Activated naive CD4-positive, alpha-beta T cell treated with anti-CD3 and anti-CD28 coated beads, Interleukin-2, amount 50 U/mL, for 72 hours (primary cell): ENCODE data around the gene ZBTB7B. TPM values are rescaled to one million over a fixed set of nuclear protein-coding genes. Genes with fewer than 3 reads are reported as not detected.

Experiments used
- ATAC-seq, 2 donors: fragments of 150-1000 bp; cut with Tn5 transposase; 2 replicates each; pipeline ENCODE4 v1.10.0; 2021; ENCODE audit warnings: mild to moderate bottlenecking in 2 of 2, moderate library complexity in 2 of 2
- DNase-seq, 2 donors: peaks; one replicate each; pipeline ENCODE4 v3.0.0; 2021 to 2022; ENCODE audit warnings: low spot score in 2 of 2
- H3K27ac Mint-ChIP-seq, 2 donors: one replicate each; pipeline ENCODE4 v1.8.0; 2022; ENCODE audit warnings: mild to moderate bottlenecking in 2 of 2, mixed read lengths in 2 of 2
- H3K36me3 Mint-ChIP-seq, 2 donors: one replicate each; pipeline ENCODE4 v1.8.0; 2022; ENCODE audit warnings: mixed read lengths in 2 of 2
- H3K9me3 Mint-ChIP-seq, 2 donors: one replicate each; pipeline ENCODE4 v1.8.0; 2022; ENCODE audit warnings: mixed read lengths in 2 of 2
- total RNA-seq, 2 donors: library from RNA; stranded (reverse); gene quantifications; one replicate each; pipeline ENCODE4 v1.2.3, GENCODE V29; 2022

ZBTB7B gene
- total RNA-seq, 2 donors from 2014 or later, result 97.4 to 184 TPM

- no peak for DNase-seq
- peaks cover 25 to 33% of the 10 kb centered on the region in 2 donors for H3K36me3 Mint-ChIP-seq
Observed at GRCh38 chr1:155005076-155006011, 2.7 kb downstream of the ZBTB7B start.

GRCh38 chr1:155006601-155007101 is 4.0 kb downstream of the ZBTB7B start:
- H3K27ac Mint-ChIP-seq, result peak overlapping the region; percentile 92
- no peaks in the 10 kb centered on the region for H3K9me3 Mint-ChIP-seq
- DNase-seq (peak; percentile 50 to 65), ATAC-seq (peak; percentile 19 to 45)
- peaks cover 30 to 38% of the 10 kb centered on the region in 2 donors for H3K36me3 Mint-ChIP-seq

More at GRCh38 chr1:155005076-155006011, 2.7 kb downstream of the ZBTB7B start:
- ATAC-seq, result no peak
- Mint-ChIP-seq H3K27ac (peak overlapping the region; percentile 92), H3K9me3 (no peaks in the 10 kb centered on the region)

GRCh38 chr1:155007251-155007828 is 4.7 kb downstream of the ZBTB7B start:
- ATAC-seq, result no peak
- no peak for DNase-seq
- no peaks in the 10 kb centered on the region for H3K9me3 Mint-ChIP-seq
- H3K36me3 Mint-ChIP-seq, result peaks cover 30 to 38% of the 10 kb centered on the region in 2 donors
- H3K27ac Mint-ChIP-seq, result peak overlapping the region in 1 of 2 donors; percentile 92

GRCh38 chr1:155008015-155008941 is 5.7 kb downstream of the ZBTB7B start:
- peaks cover 25 to 38% of the 10 kb centered on the region in 2 donors for H3K36me3 Mint-ChIP-seq
- peak; percentile 80 to 81 for DNase-seq
- ATAC-seq, result peak; percentile 28 to 66
- peak overlapping the region; percentile 90 to 92 for H3K27ac Mint-ChIP-seq
- H3K9me3 Mint-ChIP-seq, result no peaks in the 10 kb centered on the region

GRCh38 chr1:155009221-155009711 is 6.7 kb downstream of the ZBTB7B start:
- Mint-ChIP-seq H3K9me3 (no peaks in the 10 kb centered on the region), H3K27ac (peak overlapping the region; percentile 90 to 92), H3K36me3 (peaks cover 20 to 32% of the 10 kb centered on the region in 2 donors)
- ATAC-seq (peak in 1 of 2 donors; percentile 5), DNase-seq (peak in 1 of 2 donors; percentile 68)

GRCh38 chr1:155009742-155010141 is 7.1 kb downstream of the ZBTB7B start:
- DNase-seq (no peak), ATAC-seq (no peak)
- Mint-ChIP-seq H3K9me3 (no peaks in the 10 kb centered on the region), H3K27ac (peak overlapping the region; percentile 90 to 92), H3K36me3 (peaks cover 20 to 29% of the 10 kb centered on the region in 2 donors)

GRCh38 chr1:155010211-155010918 is 7.8 kb downstream of the ZBTB7B start:
- H3K36me3 Mint-ChIP-seq, result peaks cover 20 to 29% of the 10 kb centered on the region in 2 donors
- peak in 1 of 2 donors; percentile 67 for DNase-seq
- no peak for ATAC-seq
- peak overlapping the region; percentile 90 to 92 for H3K27ac Mint-ChIP-seq
- no peaks in the 10 kb centered on the region for H3K9me3 Mint-ChIP-seq

- Mint-ChIP-seq H3K27ac (peak overlapping the region; percentile 88 to 92), H3K9me3 (no peaks in the 10 kb centered on the region), H3K36me3 (peaks cover 20 to 29% of the 10 kb centered on the region in 2 donors)
- no peak for ATAC-seq
- DNase-seq, result no peak
Observed at GRCh38 chr1:155011004-155011416, 8.4 kb downstream of the ZBTB7B start.

- peak overlapping the region; percentile 88 to 92 for H3K27ac Mint-ChIP-seq
- H3K36me3 Mint-ChIP-seq, result peaks cover 20 to 29% of the 10 kb centered on the region in 2 donors
- DNase-seq, result no peak
- ATAC-seq, result no peak
- H3K9me3 Mint-ChIP-seq, result no peaks in the 10 kb centered on the region
Observed at GRCh38 chr1:155011437-155012025, 8.9 kb downstream of the ZBTB7B start.

- DNase-seq (peak in 1 of 2 donors; percentile 47), ATAC-seq (peak in 1 of 2 donors; percentile 44)
- no peaks in the 10 kb centered on the region for H3K9me3 Mint-ChIP-seq
- H3K27ac Mint-ChIP-seq, result peak overlapping the region; percentile 76 to 86
- peaks cover 20 to 29% of the 10 kb centered on the region in 2 donors for H3K36me3 Mint-ChIP-seq
Observed at GRCh38 chr1:155012026-155012546, 9.5 kb downstream of the ZBTB7B start.

- H3K36me3 Mint-ChIP-seq, result peaks cover 20 to 29% of the 10 kb centered on the region in 2 donors
- DNase-seq, result no peak
- H3K9me3 Mint-ChIP-seq, result no peaks in the 10 kb centered on the region
- peak overlapping the region in 1 of 2 donors; percentile 76 for H3K27ac Mint-ChIP-seq
- ATAC-seq, result no peak
Observed at GRCh38 chr1:155012776-155013602, 10.4 kb downstream of the ZBTB7B start.

GRCh38 chr1:155013632-155014031 is 11.0 kb downstream of the ZBTB7B start:
- Mint-ChIP-seq H3K36me3 (peaks cover 20 to 29% of the 10 kb centered on the region in 2 donors), H3K9me3 (no peaks in the 10 kb centered on the region), H3K27ac (no peak overlapping the region)
- ATAC-seq (no peak), DNase-seq (no peak)

GRCh38 chr1:155014709-155015508 is 12.3 kb downstream of the ZBTB7B start:
- Mint-ChIP-seq H3K36me3 (peaks cover 17 to 24% of the 10 kb centered on the region in 2 donors), H3K9me3 (no peaks in the 10 kb centered on the region), H3K27ac (peak overlapping the region in 1 of 2 donors; percentile 74)
- DNase-seq (no peak), ATAC-seq (no peak)
